HUDEP-2 (cell line): ENCODE results near the gene DNAH1.
"Not testable (repeated sequence)": the region's sequence is repeated elsewhere in the genome, so short reads cannot be mapped to it uniquely, and the experiment has no call there.

Source experiments
- DNase-seq, 76 experiments: peaks; one replicate each; lab custom pipeline; 2025; ENCODE audit not compliant: unreplicated experiment in 76 of 76; lab: John Stamatoyannopoulos, UW

DNAH1 gene

DNA sequence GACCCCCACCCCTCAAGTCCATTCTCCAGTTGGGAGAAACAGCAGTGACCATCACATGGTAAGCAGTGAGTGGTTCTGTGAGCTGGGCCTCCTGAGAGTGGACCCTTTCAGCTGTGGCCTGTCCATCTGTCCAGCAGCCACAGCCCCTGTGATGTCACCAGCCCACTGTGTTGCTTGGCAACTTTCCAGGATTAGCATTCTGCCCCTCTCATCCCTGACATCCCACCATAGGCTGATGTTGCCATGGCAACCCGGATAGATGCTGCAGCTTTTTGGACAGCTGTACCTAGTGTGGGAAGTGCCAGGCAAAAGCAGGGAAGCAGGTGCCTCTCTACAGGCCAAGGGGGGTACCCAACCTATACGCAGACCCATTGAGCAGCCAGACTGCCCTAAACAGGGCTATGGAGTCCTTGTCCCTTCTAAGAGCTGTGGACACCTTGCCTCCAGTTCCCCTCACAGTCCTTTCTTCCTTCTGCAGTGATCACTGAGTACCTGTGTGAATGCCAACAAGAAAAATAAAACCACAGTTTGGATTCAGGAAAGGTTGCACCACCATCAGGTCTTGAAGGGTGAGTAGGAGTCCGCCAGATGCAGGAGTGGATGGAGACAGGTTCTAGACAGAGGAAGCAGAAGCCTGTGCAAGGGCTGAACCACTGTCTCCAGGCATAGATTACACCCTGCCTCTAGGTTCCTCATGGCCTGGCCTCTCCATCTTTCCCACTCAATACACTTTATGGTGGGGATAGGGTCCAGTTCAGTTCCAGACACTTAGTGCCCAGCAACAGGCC lies at the start of gene DNAH1:
DNAH1 (plus strand) TSS at position 343 of the 788 bp plus-strand sequence. CDS start 6,124 bp downstream, outside the sequence.
- DNase-seq, result no peak

DNA sequence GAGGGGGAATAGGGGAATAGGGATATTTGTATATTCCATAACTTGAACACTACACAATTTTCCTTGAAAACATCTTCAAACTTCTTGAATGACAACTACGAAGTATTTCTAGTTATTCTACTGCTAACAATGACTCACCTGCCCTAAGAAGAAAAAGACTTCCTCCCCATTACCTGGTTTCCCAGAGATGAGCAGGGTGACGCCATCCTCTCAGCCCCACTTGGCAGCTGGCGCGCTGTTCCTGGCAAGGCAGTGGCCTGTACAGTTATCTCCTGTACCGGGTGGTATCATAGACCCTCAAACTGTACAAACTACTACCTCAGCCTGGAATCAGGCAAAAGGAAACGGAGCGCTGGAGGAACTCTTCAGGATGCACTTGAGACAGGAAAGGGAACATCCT lies 48.1 kb upstream of the DNAH1 start:
- no peak for DNase-seq

DNA sequence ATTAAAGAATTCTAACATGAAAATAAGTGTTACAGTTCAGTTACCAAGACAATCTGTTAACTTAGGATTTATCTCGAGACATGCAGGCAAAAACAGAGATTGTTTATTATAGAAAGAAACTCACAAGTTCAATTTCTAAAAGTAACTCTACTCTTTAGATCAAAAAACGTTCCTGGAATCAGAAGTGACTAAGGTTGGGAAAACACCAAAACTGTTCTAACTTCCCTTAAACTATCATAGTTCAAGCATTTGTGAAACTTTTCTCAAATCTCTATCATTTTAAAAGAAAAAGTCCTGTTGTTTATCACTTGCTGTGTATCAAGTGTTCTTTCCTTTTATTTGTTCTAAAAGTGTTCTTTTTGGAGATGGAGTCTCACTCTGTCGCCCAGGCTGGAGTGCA lies 46.3 kb upstream of the DNAH1 start:
- DNase-seq, result no peak

DNA sequence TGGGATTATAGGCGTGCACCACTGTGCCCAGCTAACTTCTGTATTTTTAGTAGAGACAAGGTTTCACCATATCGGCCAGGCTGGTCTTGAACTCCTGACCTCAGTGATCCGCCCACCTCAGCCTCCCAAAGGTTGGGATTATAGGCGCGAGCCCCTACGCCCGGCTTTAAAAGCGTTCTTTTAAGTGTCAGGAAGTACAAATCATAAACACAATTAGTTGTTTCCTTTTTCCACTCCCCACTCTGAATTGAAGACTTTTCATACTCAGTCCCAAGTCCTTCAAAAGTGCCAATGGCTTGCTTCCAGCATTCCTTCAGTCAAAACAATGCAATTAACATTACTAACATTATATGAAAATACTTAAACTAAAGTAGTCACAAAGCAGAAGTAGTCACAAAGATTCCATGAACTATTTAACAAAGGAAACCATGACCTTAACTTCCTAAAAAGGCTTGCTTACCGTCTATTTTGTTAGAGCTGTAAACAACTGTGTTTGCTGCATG lies 45.8 kb upstream of the DNAH1 start:
- no peak for DNase-seq

DNA sequence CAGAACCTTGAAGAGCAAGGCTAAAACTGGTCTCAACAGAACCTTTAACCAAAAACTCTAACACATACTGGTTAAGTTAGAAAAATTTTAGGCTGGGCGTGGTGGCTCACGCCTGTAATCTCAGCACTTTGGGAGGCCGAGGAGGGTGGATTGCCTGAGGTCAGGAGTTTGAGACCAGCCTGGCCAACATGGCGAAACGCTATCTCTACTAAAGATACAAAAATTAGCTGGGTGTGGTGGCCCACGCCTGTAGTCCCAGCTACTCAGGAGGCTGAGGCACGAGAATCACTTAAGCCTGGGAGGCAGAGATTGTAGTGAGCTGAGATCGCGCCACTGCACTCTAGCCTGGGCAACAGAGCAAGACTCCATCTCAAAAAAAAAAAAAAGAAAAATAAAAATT lies 43.9 kb upstream of the DNAH1 start:
- peak in 4 of 76 experiments; percentile 7 to 15 (median 12) for DNase-seq

DNA sequence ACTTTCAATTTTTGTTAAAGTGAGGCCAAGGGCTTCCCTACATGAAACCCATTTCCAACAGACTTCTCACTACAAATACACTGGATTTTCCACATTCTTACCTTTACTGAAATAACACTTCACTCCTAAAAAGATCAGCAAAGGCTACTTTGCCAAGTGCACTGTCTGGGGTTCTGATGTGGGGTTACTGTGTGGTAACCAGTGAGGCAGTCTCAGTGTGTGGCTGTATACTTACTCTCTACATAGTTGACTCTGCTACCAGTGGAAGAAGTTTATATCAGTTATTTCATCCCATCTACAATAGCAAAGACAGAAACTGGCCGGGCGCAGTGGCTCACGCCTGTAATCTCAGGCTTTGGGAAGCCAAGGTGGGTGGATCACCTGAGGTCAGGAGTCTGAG lies 43.3 kb upstream of the DNAH1 start:
- DNase-seq, result no peak

DNA sequence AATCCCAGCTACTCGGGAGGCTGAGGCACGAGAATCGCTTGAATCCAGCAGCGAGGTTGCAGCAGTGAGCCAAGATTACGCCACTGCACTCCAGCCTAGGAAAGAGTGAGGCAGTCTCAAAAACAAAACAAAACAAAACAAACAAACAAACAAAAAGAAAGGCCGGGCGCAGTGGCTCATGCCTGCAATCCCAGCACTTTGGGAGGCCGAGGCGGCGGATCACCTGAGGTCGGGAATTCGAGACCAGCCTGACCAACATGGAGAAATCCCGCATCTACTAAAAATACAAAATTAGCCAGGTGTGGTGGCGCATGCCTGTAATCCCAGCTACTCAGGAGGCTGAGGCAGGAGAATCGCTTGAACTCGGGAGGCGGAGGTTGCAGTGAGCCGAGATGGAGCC lies 41.3 kb upstream of the DNAH1 start:
- not testable (repeated sequence) for DNase-seq

DNA sequence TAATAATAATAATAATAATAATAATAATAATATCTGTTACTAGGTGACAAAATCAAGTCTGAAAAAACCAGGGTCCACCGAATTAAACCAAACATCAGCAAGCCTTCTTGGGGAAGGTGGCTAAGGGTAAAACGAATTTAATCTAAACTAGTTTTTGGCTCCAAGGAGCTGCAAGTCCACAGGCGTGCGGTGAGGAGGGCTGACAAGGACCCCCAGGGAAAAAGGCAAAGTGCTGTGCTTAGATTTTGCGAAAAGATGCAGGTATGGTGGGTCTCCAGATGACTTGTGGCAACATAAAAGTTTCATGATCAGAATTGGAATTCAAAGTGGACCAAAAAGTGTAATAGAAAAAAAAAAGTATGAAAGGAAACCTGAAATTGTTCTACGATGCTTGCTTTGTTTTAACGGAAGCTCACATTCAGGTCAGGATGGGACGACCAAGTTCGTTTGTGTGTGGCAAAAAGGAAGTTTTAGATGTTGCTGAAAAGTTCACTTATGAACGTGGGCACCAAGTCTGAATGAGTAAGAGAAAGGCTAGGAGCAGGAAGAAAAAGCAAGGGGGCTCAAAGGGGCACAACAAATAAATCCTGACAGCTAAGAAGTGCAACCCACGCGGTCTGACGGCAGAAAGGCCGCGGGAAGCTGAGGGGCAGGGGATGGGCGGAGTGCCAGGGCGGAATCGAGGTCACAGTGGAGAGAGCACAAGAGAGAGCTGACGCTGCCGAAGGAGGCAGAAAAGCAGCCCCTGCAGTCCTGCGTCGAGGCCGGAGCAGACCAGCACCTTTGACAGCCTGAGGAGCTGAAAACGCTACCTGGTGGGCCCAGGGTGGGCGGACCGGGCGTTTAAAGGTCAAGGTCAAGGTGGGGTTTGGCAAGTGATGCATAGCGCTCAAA lies 38.8 kb upstream of the DNAH1 start:
- peak in 72 of 76 experiments; percentile 3 to 83 (median 66) for DNase-seq

DNA sequence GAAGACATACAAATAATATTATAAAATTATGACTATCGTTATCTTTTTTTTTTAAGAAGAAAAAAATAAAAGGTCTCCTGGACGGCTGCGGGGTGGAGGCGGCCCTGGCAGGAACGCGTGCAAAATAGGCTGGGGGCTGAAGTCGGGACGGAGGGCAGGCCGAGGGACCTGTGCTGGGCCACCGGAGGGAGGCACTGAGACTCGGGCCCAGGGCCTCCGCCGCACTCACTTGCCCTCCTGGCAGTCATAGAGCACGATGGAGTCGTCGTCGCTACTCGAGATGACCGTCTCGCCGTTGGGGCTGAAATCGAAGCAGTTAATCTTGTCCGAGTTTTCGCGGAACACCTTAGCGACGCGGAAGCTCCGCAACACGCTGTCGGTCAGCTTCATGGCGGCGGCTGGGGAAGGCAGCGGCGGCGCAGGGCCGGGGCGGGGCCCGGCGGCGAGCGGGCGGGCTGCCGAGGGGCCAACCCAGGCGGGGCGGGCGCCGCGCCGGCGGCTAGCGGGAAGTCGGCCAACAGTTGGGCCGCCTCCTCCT lies 38.1 kb upstream of the DNAH1 start:
- peak in 60 of 76 experiments; percentile 5 to 93 (median 55) for DNase-seq

DNA sequence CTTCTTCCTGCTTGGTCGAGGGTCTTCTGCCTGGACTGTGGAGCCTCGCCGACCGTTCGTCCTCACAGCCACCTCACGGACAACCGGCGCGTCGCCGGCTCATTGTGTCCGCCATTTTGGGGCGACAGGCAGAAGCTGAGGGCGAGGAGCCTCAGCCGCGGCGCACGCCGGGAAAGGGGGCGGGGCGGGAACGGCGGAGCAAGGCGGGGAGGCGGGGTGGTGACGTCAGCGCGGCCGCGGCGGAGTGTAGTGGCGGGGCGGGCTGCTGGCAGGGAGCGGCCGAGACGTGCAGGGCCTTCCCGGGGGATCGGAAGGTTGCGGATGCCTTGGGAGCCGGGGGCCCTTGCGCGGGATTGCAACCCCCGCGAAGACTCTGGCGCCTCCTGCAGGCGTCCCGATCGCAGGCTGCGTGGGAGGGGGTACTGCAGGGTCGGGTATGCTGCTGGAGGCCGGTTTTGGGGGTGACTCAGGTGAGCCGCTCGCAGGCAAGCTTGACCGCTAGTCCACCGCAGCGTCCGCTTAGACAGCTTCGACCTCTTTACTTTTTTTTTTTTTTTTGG lies 37.5 kb upstream of the DNAH1 start, which contains the start of gene WDR82:
WDR82 (minus strand) TSS at position 140 of the 560 bp plus-strand sequence. CDS start 288 bp downstream, outside the sequence.
- DNase-seq, result peak in 73 of 76 experiments; percentile 68 to 97 (median 91)

DNA sequence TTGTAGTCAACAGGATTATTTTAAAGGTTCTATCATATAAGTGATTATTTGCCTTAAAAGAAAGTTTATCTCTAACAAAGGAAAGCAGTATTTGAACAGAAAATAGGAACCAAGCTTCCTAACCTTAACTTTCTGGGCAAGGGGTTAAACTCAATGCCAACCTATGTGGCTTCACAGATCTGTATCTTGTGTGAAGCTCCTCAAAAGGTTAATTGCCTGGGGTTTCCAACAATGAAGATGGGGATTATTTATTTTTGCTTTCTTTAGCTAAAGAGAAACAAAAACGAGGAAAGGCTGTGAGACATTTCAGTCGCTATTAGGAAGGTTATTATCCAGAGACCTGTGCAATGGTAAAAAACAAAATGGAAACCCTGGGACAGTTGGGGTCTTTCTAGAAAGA lies 36.5 kb upstream of the DNAH1 start:
- no peak for DNase-seq

DNA sequence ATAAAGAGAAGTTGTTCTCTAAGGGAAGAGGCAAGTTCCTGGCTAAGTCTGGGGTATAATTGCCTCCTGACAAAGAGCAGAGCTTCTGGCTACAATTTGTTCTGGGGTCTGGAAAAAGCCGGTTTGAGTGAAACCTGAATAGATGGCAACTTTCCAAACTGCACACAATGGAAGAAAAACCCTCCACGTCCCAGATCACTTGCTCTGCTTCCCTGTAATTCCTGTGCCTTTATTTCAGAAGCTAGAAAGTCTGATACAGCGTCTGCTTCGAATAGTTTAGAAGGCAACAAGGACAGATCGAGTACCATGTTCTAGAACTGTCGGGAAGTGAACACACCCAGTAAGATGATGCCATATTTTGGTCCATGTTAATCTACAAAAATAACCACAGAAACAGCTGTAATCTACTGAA lies 36.1 kb upstream of the DNAH1 start:
- no peak for DNase-seq

DNA sequence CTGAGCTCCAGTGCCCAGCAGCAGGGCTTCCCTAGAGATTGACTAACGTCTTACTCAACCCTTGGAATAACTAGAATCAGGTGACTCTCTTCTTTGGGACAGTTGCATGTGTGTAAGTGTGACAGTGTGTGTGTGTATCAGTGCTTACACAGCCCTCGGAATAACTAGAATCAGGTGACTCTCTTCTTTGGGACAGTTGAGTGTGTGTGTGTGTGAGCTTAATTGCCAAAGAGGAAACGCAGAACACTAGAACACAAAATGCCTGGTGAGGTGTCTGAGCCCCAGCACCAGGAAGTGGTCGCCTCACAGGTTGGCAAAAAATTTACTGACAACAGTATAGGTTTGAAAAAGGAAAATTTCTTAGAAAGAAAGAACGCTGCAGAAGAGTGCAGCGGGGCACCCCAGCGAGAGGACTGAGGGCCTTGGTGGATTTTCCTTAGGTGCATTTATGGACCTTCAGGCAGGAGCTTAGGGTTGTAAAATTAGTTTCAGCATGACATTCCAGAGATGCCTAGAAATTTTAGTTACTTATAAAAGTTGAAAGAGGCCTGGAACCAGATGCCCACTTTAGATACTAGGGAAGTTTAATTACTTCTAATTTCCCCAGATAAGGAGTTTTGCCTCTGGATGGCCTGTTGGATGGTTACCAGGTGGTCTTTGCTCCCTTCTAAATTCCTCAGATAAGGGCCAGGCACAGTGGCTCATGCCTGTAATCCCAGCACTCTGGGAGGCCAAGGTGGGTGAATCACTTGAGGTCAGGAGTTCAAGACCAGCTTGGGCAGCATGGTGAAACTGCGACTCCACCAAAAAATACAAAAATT lies 33.9 kb upstream of the DNAH1 start:
- DNase-seq, result no peak

DNA sequence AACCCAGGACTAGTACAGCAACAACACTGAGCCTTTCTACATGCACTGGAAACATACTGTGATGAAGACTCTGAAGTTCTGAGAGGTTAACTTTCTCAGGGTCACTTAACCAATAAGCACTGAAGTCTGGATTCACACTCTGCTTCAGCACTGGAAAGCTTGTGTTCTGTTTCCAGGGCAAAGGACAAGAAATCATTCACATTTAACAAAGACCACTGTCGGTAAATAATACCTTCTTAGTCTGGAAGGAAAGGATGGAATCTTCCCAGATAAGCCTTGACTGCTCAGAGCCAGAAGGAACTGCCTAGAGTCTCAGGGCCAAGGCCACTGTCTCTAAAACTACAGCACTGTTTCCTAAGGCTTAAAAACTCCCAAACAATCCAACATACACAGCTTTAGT lies 32.8 kb upstream of the DNAH1 start:
- DNase-seq, result no peak

DNA sequence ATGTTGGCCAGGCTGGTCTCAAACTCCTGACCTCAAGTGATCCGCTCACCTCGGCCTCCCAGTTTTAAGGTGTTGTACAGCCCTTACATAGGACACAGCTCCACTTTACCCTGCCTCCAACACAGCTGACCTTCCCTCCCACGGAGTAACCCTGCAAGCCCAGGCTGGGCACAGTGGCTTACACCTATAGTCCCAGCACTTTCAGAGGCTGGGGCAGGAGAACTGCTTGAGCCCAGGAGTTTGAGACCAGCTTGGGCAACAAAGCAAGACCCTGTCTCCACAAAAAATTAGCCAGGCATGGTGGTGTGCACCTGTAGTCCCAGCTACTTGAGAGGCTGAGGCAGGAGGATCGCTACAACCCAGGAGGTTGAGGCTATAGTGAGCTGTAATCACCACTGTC lies 32.1 kb upstream of the DNAH1 start:
- DNase-seq, result not testable (repeated sequence)

DNA sequence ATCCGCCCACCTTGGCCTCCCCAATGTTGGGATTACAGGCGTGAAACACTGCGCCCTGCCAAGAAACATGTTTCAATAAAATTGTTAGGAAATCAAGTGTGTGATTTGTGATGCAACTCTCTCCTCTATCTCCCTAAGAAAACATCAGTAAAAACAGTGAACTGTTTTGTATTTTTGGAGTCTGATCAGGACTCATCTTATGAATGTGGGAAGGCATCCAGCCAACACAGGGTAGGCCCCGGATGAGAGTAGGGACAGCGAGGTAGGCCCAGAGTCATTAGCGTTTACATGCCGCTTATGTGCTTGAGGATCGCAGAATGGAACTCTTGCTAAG lies 29.4 kb upstream of the DNAH1 start:
- no peak for DNase-seq

DNA sequence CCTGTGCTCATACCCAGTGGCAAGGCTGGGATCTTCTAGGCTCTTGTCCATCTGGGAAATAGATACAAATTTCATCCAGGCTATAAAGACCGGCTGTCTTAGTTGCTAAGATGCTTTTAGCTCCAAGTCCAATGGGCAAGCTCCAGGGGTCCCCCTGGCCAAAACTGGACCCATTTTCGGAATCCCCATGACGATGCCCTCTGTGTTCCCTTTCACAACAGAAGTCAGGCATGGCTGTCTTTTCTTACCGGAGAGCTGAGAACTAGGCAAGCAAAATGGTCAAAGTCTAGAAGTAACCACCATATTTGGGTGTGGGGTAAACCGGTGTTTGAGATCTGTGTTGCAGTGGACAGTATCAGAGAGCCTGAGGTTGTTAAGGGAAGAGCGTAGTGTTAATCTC lies 27.4 kb upstream of the DNAH1 start:
- DNase-seq, result no peak

DNA sequence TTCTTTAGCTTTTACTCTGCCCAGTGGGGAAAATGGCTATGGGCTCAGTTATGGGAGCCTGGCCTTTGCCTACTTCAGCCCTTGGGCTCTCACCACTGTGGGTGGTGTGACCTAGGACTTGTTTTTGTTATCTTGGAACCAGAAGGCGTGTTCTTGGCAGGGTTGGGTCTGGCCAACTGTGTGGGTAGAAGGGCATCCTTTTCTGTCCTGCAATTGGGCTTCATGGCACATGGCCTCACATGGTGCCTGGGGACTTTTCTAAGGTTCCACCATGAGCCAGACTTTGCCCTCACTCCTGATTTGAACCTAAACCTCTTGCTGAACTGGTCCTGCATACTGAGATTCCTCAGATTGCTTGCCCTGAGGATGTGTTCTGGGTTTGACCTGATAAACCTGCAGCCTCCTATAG lies 26.8 kb upstream of the DNAH1 start:
- peak in 72 of 76 experiments; percentile 26 to 85 (median 62) for DNase-seq

DNA sequence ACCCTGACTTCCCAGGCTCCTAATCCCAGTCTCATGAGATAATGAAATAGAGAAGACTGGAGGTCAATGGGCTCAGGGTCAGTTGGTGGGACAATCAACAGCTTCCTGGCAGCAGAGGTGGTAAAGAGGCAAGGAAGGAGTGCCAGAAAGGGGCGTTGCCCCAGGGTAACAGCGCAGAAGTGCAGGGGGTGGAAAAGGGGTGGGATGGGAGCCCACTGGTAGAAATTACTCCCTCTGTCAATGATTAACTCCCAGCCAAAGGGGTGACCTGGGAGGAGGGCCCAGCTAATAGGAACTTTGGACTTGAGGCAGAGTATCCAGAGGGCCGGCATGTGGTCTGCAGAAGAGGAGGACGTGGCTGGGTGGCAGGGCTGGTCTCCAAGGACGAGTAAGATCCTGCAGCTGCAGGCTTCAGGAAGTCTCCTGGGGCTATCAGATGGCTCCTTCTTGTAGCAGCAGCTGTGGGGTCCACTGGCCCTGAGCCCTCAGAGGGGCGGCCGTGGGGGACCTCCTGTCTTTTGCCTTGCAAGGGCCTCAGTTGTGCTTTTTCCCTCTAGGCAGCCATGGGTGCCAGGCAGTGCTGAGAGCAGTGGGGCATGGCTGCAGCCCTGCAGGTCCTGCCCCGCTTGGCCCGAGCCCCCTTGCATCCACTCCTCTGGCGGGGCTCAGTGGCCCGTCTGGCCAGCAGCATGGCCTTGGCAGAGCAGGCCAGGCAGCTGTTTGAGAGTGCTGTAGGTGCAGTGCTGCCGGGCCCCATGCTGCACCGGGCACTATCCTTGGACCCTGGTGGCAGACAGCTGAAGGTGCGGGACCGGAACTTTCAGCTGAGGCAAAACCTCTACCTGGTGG lies 26.1 kb upstream of the DNAH1 start:
- no peak for DNase-seq
